Osteocyte (in vitro differentiated cells): ENCODE results near the gene PEX5L. TPM values are rescaled to one million over a fixed set of nuclear protein-coding genes. Genes with fewer than 3 reads are reported as not detected.

Experiments
- DNase-seq: peaks from one replicate; pipeline ENCODE4 v3.0.0; 2021; ENCODE audit warnings: mixed read lengths; ENCODE audit not compliant: unreplicated experiment; ENCODE audit errors: extremely low spot score
- H3K27ac Mint-ChIP-seq: one replicate; pipeline ENCODE4 v1.8.0; 2021; ENCODE audit warnings: mild to moderate bottlenecking, mixed read lengths; ENCODE audit not compliant: unreplicated experiment
- H3K27me3 Mint-ChIP-seq: one replicate; pipeline ENCODE4 v1.8.0; 2021; ENCODE audit warnings: mixed read lengths; ENCODE audit not compliant: unreplicated experiment
- H3K36me3 Mint-ChIP-seq: one replicate; pipeline ENCODE4 v1.8.0; 2021; ENCODE audit warnings: mixed read lengths; ENCODE audit not compliant: unreplicated experiment
- H3K4me1 Mint-ChIP-seq: one replicate; pipeline ENCODE4 v1.8.0; 2021; ENCODE audit warnings: mixed read lengths; ENCODE audit not compliant: unreplicated experiment
- H3K4me3 Mint-ChIP-seq: one replicate; pipeline ENCODE4 v1.8.0; 2021; ENCODE audit warnings: mild to moderate bottlenecking, moderate library complexity, mixed read lengths; ENCODE audit not compliant: unreplicated experiment
- H3K9me3 Mint-ChIP-seq: one replicate; pipeline ENCODE4 v1.8.0; 2021; ENCODE audit warnings: mixed read lengths; ENCODE audit not compliant: unreplicated experiment
- total RNA-seq: library from RNA; stranded (reverse); gene quantifications from 2 replicates; pipeline ENCODE4 v1.2.1, GENCODE V29; 2021
- TF ChIP-seq, protein P1 (sequence below): fragments of 200-600 bp; sonication (generic); IDR thresholded peaks from 2 replicates; pipeline ENCODE4 v1.5.0; 2021; ENCODE audit warnings: antibody characterized with exemption, mild to moderate bottlenecking, moderate library complexity

The PEX5L gene
- total RNA-seq, 1 donor from 2014 or later, result not detected

DNA sequence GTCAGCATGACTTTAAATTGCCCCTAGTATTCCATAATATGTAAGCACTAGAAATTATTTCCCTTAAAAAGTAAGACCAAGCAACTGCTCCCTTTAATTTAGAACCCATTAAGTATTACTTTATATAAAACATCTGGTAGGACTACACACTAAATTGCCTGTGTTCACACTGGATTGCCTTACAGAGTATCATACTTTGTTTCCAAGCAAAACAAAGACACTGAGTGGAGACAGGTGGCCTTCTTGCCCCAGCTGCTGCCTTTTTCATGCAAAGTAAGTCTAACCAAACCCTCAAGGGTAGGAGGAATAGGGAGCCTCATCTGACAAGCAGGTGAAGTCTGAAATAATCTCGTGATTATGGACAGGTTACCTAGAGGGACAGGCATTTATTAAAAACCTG, 87.3 kb downstream of the PEX5L start:
- TF ChIP-seq, protein P1, sequence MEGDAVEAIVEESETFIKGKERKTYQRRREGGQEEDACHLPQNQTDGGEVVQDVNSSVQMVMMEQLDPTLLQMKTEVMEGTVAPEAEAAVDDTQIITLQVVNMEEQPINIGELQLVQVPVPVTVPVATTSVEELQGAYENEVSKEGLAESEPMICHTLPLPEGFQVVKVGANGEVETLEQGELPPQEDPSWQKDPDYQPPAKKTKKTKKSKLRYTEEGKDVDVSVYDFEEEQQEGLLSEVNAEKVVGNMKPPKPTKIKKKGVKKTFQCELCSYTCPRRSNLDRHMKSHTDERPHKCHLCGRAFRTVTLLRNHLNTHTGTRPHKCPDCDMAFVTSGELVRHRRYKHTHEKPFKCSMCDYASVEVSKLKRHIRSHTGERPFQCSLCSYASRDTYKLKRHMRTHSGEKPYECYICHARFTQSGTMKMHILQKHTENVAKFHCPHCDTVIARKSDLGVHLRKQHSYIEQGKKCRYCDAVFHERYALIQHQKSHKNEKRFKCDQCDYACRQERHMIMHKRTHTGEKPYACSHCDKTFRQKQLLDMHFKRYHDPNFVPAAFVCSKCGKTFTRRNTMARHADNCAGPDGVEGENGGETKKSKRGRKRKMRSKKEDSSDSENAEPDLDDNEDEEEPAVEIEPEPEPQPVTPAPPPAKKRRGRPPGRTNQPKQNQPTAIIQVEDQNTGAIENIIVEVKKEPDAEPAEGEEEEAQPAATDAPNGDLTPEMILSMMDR, result no peak
- no peak overlapping the region for H3K27ac Mint-ChIP-seq
- H3K4me3 Mint-ChIP-seq, result no peak overlapping the region
- peaks cover 15% of the 10 kb centered on the region for H3K27me3 Mint-ChIP-seq
- no peaks in the 10 kb centered on the region for H3K4me1 Mint-ChIP-seq
- H3K9me3 Mint-ChIP-seq, result no peaks in the 10 kb centered on the region
- DNase-seq, result no peak
- H3K36me3 Mint-ChIP-seq, result no peaks in the 10 kb centered on the region

DNA sequence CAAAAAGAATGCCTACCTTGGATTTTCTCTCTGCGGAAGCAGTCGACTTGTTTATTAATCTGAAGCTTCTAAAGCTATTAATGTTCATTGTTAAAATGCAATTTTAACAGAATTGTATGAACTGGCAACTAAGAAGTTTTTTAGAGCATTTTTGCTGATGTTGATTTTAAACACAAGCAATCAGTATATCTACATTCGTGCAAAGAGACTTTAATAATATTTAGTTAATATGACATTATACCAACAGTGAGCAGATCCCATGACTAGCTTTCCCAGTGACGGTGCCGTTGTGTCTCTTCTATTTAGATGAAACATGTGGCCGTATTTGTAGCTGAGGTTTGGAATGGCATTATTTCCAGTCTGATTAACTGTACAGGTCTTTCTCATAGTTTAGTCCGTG, 88.0 kb downstream of the PEX5L start:
- H3K4me1 Mint-ChIP-seq, result no peaks in the 10 kb centered on the region
- no peak overlapping the region for H3K27ac Mint-ChIP-seq
- no peak for DNase-seq
- TF ChIP-seq, protein P1, result no peak
- peaks cover 16% of the 10 kb centered on the region for H3K27me3 Mint-ChIP-seq
- H3K4me3 Mint-ChIP-seq, result no peak overlapping the region
- no peaks in the 10 kb centered on the region for H3K9me3 Mint-ChIP-seq
- H3K36me3 Mint-ChIP-seq, result no peaks in the 10 kb centered on the region

DNA sequence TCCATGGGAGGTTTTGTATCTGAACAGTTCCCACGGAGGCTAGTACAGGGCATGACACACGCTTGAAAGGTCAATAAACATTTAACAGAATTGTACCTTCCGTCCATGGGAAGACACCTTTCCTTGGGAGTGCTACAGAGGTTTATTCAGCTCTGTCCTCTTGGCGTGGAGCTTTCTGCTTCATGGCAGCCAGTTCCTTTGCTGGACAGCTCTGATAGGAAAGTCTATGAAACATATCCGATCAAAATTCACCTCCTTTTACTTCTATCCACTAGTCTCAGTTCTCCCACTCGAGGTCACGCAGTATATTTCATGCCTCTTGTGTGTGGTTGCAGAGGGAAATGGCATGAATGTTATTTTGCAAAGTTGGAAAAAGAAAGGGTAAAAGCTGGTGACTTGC, 91.2 kb downstream of the PEX5L start:
- DNase-seq, result no peak
- H3K4me1 Mint-ChIP-seq, result no peaks in the 10 kb centered on the region
- H3K9me3 Mint-ChIP-seq, result no peaks in the 10 kb centered on the region
- no peaks in the 10 kb centered on the region for H3K36me3 Mint-ChIP-seq
- TF ChIP-seq, protein P1, result no peak
- peaks cover 11% of the 10 kb centered on the region for H3K27me3 Mint-ChIP-seq
- H3K4me3 Mint-ChIP-seq, result no peak overlapping the region
- no peak overlapping the region for H3K27ac Mint-ChIP-seq

DNA sequence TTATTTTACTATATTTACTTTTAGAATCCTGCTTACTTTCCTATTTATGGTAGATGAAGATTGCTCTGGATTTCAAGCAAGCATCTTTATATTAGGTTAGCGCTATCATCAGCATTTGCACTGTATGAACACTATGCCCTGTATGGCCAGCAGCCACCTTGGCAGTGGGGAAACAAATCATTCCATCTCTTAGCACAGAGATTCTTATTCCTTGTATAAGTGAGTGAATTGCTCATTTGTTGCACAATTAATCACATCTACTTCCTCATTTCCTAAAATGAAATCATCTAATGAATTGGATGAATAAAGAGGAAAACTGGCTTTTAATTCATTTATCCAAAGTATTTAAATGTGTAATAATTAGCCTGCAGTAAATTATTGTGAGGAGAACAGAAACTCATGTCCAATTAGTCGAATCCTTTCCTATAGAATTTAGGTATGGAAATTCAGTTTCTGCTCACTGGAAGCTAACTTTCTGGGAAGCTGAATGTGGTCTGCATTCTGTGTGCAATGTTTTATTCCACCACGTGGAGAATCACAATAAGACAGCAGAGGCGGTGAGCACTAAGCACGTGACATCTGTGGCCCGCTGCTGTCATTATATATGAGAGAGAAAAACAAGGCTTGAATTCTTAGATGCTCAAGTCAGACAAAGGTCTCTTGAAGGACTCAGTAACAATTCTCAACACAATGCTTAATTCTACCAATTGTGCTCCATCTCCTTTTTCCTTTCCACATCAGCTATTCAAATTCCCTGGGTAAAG, 93.4 kb downstream of the PEX5L start:
- Mint-ChIP-seq H3K27ac (no peak overlapping the region), H3K9me3 (no peaks in the 10 kb centered on the region), H3K27me3 (peaks cover 13% of the 10 kb centered on the region), H3K4me3 (no peak overlapping the region), H3K36me3 (no peaks in the 10 kb centered on the region), H3K4me1 (no peaks in the 10 kb centered on the region)
- no peak for DNase-seq
- TF ChIP-seq, protein P1, result no peak

DNA sequence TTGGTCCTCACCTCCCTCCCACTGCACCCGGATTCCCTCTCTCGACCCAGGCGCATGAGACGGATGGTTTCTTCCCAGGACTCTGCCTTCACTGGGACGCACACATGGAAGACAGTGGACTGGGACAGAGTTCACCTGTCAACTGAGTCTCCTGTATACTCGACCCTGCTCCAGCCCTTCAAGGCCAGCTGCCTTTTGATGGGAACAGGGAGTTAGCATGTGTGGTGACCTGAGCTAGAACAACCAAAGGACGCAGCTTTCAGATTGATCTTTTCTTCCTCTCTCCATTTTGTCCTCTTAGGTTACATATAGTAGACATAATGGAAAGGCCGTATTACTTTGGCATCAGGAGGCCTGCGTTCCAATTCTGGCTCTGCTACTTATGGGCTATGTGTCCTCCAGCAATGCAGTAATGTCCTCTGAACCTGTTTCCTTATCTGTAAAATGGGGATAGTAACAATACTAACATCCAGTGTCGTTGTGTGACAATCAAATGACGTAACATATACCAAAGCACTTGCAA, 94.1 kb downstream of the PEX5L start:
- no peak overlapping the region for H3K4me3 Mint-ChIP-seq
- H3K36me3 Mint-ChIP-seq, result no peaks in the 10 kb centered on the region
- TF ChIP-seq, protein P1, result no peak
- no peaks in the 10 kb centered on the region for H3K9me3 Mint-ChIP-seq
- no peaks in the 10 kb centered on the region for H3K4me1 Mint-ChIP-seq
- no peak overlapping the region for H3K27ac Mint-ChIP-seq
- no peak for DNase-seq
- peaks cover 19% of the 10 kb centered on the region for H3K27me3 Mint-ChIP-seq
